Measurements from ENCODE around the gene SBF2.
"Not testable (repeated sequence)": the region's sequence is repeated elsewhere in the genome, so short reads cannot be mapped to it uniquely, and the experiment has no call there.

The SBF2 gene

DNA sequence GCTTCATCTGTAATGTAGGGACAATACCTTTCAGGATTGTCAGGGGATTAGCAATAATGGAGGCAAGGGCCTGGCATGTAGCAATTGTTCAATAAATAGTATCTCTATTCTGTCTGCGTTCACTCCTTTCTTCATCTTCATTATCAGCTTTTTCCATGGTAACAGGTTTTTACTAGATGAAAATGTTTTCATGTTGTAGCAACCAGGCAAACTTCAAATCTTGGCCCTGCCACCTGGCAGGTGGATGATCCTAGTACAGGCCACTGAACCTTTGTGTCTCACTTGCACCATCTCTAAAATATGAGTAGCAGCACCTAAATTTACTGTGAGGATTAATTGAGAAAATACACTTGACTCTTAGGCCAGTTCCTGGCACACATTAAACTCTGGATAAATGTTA lies 546.8 kb downstream of the SBF2 start:
- Histone ChIP-seq H3K27ac (no peak overlapping the region), H3K27me3 (no peaks in the 10 kb centered on the region), H3K9me3 (no peaks in the 10 kb centered on the region), H3K36me3 (peaks cover 19% of the 10 kb centered on the region), H3K4me1 (ENCODE audit: control insufficient read depth in 1 of 2, insufficient read depth in 1 of 2, low read depth in 1 of 2, low read length in 1 of 2) (no peaks in the 10 kb centered on the region), H3K4me3 (ENCODE audit: low read depth in 1 of 2, low read length in 1 of 2) (no peak overlapping the region)
- TF ChIP-seq, protein P1, sequence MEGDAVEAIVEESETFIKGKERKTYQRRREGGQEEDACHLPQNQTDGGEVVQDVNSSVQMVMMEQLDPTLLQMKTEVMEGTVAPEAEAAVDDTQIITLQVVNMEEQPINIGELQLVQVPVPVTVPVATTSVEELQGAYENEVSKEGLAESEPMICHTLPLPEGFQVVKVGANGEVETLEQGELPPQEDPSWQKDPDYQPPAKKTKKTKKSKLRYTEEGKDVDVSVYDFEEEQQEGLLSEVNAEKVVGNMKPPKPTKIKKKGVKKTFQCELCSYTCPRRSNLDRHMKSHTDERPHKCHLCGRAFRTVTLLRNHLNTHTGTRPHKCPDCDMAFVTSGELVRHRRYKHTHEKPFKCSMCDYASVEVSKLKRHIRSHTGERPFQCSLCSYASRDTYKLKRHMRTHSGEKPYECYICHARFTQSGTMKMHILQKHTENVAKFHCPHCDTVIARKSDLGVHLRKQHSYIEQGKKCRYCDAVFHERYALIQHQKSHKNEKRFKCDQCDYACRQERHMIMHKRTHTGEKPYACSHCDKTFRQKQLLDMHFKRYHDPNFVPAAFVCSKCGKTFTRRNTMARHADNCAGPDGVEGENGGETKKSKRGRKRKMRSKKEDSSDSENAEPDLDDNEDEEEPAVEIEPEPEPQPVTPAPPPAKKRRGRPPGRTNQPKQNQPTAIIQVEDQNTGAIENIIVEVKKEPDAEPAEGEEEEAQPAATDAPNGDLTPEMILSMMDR (IDR thresholded peaks at IDR 0.05): no peak

DNA sequence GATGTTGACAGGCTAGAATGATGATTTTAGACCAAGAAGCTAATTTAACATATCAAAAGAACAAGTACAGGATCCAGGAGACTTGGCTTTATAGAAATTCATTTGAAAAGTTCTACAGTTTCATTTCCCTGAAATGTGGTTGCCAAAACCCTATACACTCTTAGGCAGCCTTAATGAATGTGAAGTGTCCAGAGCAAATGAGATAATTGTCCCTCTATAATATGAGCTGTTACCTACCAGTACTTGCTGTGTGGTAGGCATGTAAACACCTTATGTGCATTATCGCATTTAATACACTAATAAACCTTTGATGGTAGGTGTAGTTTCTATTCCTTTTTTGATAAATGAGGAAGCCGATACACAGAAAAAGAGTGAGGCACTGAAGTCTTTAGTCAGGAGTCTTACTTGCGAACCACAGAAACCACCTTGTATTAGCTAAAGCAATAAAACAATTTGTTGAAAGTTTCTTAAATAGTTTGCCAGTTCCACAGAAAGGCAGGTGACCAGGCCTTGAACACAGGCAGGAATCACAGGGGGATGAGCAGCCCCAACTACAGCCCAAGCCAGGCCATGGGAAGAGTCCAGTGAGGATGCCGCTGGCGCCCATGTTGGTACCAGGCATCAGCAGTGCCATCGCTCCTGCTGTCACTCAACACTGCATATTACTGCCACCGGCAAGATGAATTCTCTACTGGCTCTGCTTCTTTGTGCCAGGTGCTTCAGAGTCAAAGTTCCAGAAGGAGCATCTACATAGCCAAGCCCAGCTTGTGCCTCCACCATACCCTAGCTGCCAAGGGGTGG lies 548.4 kb downstream of the SBF2 start:
- peaks cover 14% of the 10 kb centered on the region for H3K36me3 ChIP-seq
- H3K4me3 ChIP-seq (ENCODE audit: low read depth in 1 of 2, low read length in 1 of 2): no peak overlapping the region
- TF ChIP-seq, protein P1 (IDR thresholded peaks at IDR 0.05): no peak
- no peaks in the 10 kb centered on the region for H3K9me3 ChIP-seq
- H3K4me1 ChIP-seq (ENCODE audit: control insufficient read depth in 1 of 2, insufficient read depth in 1 of 2, low read depth in 1 of 2, low read length in 1 of 2): no peaks in the 10 kb centered on the region
- H3K27ac ChIP-seq: no peak overlapping the region
- no peaks in the 10 kb centered on the region for H3K27me3 ChIP-seq

DNA sequence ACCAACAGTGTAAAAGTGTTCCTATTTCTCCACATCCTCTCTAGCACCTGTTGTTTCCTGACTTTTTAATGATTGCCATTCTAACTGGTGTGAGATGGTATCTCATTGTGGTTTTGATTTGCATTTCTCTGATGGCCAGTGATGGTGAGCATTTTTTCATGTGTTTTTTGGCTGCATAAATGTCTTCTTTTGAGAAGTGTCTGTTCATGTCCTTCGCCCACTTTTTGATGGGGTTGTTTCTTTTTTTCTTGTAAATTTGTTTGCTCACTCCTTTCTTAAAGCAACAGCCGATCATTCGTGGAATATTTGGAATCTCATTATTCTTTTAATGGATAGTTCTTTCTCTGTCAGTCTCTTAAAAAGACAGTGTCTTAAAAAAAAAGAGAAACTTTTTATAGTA lies 550.5 kb downstream of the SBF2 start:
- not testable (repeated sequence) for H3K4me3 ChIP-seq (ENCODE audit: low read depth in 1 of 2, low read length in 1 of 2); H3K27ac ChIP-seq; H3K4me1 ChIP-seq (ENCODE audit: control insufficient read depth in 1 of 2, insufficient read depth in 1 of 2, low read depth in 1 of 2, low read length in 1 of 2); H3K9me3 ChIP-seq; H3K27me3 ChIP-seq
- peaks cover 12% of the 10 kb centered on the region for H3K36me3 ChIP-seq

DNA sequence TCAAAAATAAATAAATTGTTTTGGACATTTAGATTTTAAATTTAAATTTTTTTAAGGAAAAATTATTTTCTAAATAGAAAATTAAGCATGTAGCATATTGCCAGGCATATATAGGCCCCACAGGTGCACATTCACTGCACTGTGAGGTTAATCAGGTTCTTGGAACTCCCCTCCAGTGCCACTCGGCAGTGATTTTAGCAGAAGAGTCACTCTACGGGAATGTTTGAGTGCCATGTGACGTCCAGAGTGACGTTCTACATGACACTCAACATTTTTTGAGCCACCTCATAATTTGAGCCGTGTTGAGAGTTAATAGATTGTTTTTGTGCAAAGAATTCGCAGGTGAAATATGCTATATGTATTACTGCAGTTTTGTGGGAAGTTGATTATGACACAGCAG lies 552.8 kb downstream of the SBF2 start:
- Histone ChIP-seq H3K9me3 (no peaks in the 10 kb centered on the region), H3K27me3 (no peaks in the 10 kb centered on the region), H3K4me1 (ENCODE audit: control insufficient read depth in 1 of 2, insufficient read depth in 1 of 2, low read depth in 1 of 2, low read length in 1 of 2) (no peaks in the 10 kb centered on the region), H3K4me3 (ENCODE audit: low read depth in 1 of 2, low read length in 1 of 2) (no peak overlapping the region), H3K36me3 (peaks cover 19% of the 10 kb centered on the region), H3K27ac (no peak overlapping the region)
- TF ChIP-seq, protein P1 (IDR thresholded peaks at IDR 0.05): no peak

DNA sequence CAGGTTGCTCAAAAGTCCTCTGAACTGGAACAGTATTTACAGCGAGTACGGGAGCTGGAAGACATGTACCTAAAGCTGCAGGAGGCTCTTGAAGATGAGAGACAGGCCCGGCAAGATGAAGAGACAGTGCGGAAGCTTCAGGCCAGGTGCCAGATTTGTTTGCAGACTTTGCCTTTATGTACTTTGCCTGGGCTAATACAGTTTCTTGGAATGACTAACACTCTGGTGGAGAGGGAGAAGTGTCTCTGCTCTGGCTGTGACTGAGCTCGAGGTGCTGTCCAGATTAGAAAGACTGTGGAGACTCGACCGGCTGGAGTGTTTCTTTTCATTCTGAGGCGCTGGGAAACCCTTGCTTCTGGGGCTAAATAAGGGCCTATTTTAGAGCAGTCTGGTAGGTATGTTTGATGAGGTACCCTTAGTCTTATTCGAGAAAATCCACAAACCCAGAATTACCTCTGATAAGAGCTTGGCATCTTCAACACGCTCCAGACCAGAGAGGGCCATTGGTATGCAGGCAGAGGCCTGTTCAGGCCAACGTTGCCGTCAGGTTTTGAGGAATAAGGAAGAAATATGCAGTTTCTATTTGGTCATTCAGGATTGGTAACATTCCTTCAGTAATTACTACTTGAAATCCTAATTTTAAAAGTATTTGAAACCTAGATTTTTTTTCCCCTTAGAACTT lies 553.7 kb downstream of the SBF2 start:
- TF ChIP-seq, protein P1 (IDR thresholded peaks at IDR 0.05): no peak
- Histone ChIP-seq H3K4me1 (ENCODE audit: control insufficient read depth in 1 of 2, insufficient read depth in 1 of 2, low read depth in 1 of 2, low read length in 1 of 2) (no peaks in the 10 kb centered on the region), H3K4me3 (ENCODE audit: low read depth in 1 of 2, low read length in 1 of 2) (no peak overlapping the region), H3K27ac (no peak overlapping the region), H3K9me3 (peaks cover 2% of the 10 kb centered on the region), H3K27me3 (no peaks in the 10 kb centered on the region), H3K36me3 (peaks cover 19% of the 10 kb centered on the region)
